ENCODE results near the gene PABPC1L2B. TPM values are rescaled to one million over a fixed set of nuclear protein-coding genes. Genes with fewer than 3 reads are reported as not detected.
"Not testable (repeated sequence)": the region's sequence is repeated elsewhere in the genome, so short reads cannot be mapped to it uniquely, and the experiment has no call there.

PABPC1L2B gene
- total and polyA plus RNA-seq, 10 of the 15 experiments (the other 5 are each of a cell fraction or from before 2014, with no cell fraction given): not detected

DNA sequence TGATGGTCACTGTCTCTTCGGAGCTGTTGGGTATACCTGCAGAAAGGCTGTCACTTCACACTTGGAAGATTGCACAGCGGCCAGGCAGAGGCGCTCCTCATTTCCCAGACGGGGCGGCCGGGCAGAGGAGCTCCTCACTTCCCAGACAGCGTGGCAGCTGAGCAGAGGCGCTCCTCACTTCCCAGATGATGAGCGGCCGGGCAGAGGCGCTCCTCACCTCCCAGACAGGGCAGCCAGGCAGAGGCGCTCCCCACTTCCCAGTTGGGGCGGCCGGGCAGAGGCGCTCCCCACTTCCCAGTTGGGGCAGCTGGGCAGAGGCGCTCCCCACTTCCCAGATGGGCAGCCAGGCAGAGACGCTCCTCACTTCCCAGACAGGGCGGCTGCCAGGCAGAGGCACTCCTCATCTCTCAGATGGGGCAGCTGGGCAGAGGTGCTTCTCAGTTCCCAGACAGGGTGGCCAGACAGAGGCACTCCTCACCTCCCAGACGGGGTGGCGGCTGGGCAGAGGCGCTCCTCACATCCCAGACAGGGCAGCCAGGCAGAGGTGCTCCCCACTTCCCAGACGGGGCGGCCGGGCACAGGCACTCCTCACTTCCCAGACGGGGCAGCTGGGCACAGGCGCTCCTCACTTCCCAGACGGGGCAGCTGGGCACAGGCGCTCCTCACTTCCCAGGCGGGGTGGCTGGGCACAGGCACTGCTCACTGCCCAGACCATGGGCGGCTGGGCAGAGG lies 18.8 kb downstream of the PABPC1L2B start:
- DNase-seq (ENCODE audit: low read depth, low spot score) (no peak), ATAC-seq (no peak), FAIRE-seq (no peak)
- H3K36me3 ChIP-seq (ENCODE audit: control insufficient read depth in 2 of 2, insufficient read depth in 2 of 2, low read length in 1 of 2): no peaks in the 10 kb centered on the region
- RAD21 ChIA-PET (ENCODE audit: unreplicated experiment): no interaction called here
- BruUV-seq (replicated peaks): no TSS peak
- no peak overlapping the region for H3K4me2 ChIP-seq (ENCODE audit: control insufficient read depth, insufficient read depth)
- H3K4me1 ChIP-seq (ENCODE audit: control insufficient read depth, insufficient read depth, low read length): no peaks in the 10 kb centered on the region
- CTCF ChIA-PET: no interaction called here
- POLR2A ChIA-PET: no interaction called here
- no peak overlapping the region for H3K27ac ChIP-seq (ENCODE audit: control insufficient read depth, insufficient read depth)
- no peaks in the 10 kb centered on the region for H3K79me2 ChIP-seq (ENCODE audit: control insufficient read depth, insufficient read depth, low read length)
- in situ Hi-C loops (cut with MboI): no loop called here
- TF ChIP-seq, protein P1, sequence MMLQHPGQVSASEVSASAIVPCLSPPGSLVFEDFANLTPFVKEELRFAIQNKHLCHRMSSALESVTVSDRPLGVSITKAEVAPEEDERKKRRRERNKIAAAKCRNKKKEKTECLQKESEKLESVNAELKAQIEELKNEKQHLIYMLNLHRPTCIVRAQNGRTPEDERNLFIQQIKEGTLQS (IDR thresholded peaks at IDR 0.05; ENCODE audit: borderline replicate concordance, extremely low read depth, low read depth, low read length): no peak
- TF ChIP-seq SMARCA5 (IDR thresholded peaks at IDR 0.05) (no peak), SPI1 (IDR thresholded peaks at IDR 0.05; ENCODE audit: borderline replicate concordance, insufficient read depth, low read depth, low read length) (no peak), RBBP5 (conservative IDR thresholded peaks at IDR 0.05) (no peak), PAX8 (IDR thresholded peaks at IDR 0.05) (no peak), MYB (IDR thresholded peaks at IDR 0.05; ENCODE audit: borderline replicate concordance, low read depth, low read length) (no peak), POLR2AphosphoS5 (IDR thresholded peaks at IDR 0.05; ENCODE audit: low read length) (no peak), TCF3 (IDR thresholded peaks at IDR 0.05; ENCODE audit: borderline replicate concordance, insufficient read depth, low read depth, low read length) (no peak), NR2C2 (IDR thresholded peaks at IDR 0.05; ENCODE audit: borderline replicate concordance, control insufficient read depth, insufficient read length, low read depth) (no peak), CBX3 (IDR thresholded peaks at IDR 0.05; ENCODE audit: borderline replicate concordance, low read depth) (no peak), CHD4 (IDR thresholded peaks at IDR 0.05) (no peak), MTA3 (IDR thresholded peaks at IDR 0.05; ENCODE audit: borderline replicate concordance, low read length) (no peak)
- TF ChIP-seq, protein P2, sequence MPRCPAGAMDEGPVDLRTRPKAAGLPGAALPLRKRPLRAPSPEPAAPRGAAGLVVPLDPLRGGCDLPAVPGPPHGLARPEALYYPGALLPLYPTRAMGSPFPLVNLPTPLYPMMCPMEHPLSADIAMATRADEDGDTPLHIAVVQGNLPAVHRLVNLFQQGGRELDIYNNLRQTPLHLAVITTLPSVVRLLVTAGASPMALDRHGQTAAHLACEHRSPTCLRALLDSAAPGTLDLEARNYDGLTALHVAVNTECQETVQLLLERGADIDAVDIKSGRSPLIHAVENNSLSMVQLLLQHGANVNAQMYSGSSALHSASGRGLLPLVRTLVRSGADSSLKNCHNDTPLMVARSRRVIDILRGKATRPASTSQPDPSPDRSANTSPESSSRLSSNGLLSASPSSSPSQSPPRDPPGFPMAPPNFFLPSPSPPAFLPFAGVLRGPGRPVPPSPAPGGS (IDR thresholded peaks at IDR 0.05; ENCODE audit: borderline replicate concordance, insufficient read depth, low read depth, low read length, poor library complexity, severe bottlenecking): no peak
- no peak overlapping the region for H2AFZ ChIP-seq (ENCODE audit: control insufficient read depth, low read depth, low read length)
- no peak overlapping the region for H3K9ac ChIP-seq (ENCODE audit: control insufficient read depth, insufficient read depth, low read length)
- no peaks in the 10 kb centered on the region for H3K27me3 ChIP-seq (replicated peaks in 1 of 2; ENCODE audit: control insufficient read depth in 2 of 2, insufficient read depth in 2 of 2, low read length in 1 of 2)
- no peak overlapping the region for H3K4me3 ChIP-seq
- H4K20me1 ChIP-seq (ENCODE audit: control insufficient read depth, insufficient read depth): no peaks in the 10 kb centered on the region
- intact Hi-C loops (cut with micrococcal nuclease; ENCODE audit: unreplicated experiment): no loop called here
- 58% methylated on average over 27 of the region's 30 CpGs for WGBS (ENCODE audit: insufficient coverage, insufficient replicate concordance, low lambda C conversion rate, missing lambda C conversion rate)
- SMC1A ChIA-PET (ENCODE audit: uncharacterized antibody, unreplicated experiment): no interaction called here
- no peaks in the 10 kb centered on the region for H3K9me3 ChIP-seq (replicated peaks; ENCODE audit: control insufficient read depth, insufficient read depth, low read length)

- DNase-seq (ENCODE audit: low read depth, low spot score); SMC1A ChIA-PET (ENCODE audit: uncharacterized antibody, unreplicated experiment); H3K27ac ChIP-seq (ENCODE audit: control insufficient read depth, insufficient read depth); H2AFZ ChIP-seq (ENCODE audit: control insufficient read depth, low read depth, low read length); H3K36me3 ChIP-seq (ENCODE audit: control insufficient read depth in 2 of 2, insufficient read depth in 2 of 2, low read length in 1 of 2); H3K9me3 ChIP-seq (replicated peaks; ENCODE audit: control insufficient read depth, insufficient read depth, low read length); POLR2A ChIA-PET; H3K4me1 ChIP-seq (ENCODE audit: control insufficient read depth, insufficient read depth, low read length); H3K27me3 ChIP-seq (replicated peaks in 1 of 2; ENCODE audit: control insufficient read depth in 2 of 2, insufficient read depth in 2 of 2, low read length in 1 of 2); in situ Hi-C loops (cut with MboI); FAIRE-seq; H4K20me1 ChIP-seq (ENCODE audit: control insufficient read depth, insufficient read depth); intact Hi-C loops (cut with micrococcal nuclease; ENCODE audit: unreplicated experiment); H3K4me2 ChIP-seq (ENCODE audit: control insufficient read depth, insufficient read depth); BruUV-seq (replicated peaks); ATAC-seq; H3K4me3 ChIP-seq; H3K9ac ChIP-seq (ENCODE audit: control insufficient read depth, insufficient read depth, low read length); CTCF ChIA-PET; RAD21 ChIA-PET (ENCODE audit: unreplicated experiment); H3K79me2 ChIP-seq (ENCODE audit: control insufficient read depth, insufficient read depth, low read length): not testable (repeated sequence)
- WGBS (ENCODE audit: insufficient coverage, insufficient replicate concordance, low lambda C conversion rate, missing lambda C conversion rate): 60% methylated on average over 12 of the region's 12 CpGs
These were observed 19.3 kb downstream of the PABPC1L2B start for GRCh38 chrX:73022093-73022445.
